OCI-LY1 (cell line): ENCODE data around the gene CYTH3.

ENCODE experiments used
- H2AFZ ChIP-seq: fragments of 200-600 bp; sonication (generic), shearing (Covaris generic); 2 replicates; pipeline ENCODE4 v1.6.0; 2014; ENCODE audit warnings: antibody characterized with exemption, mild to moderate bottlenecking, low read length
- H3F3A ChIP-seq: fragments of 200-600 bp; sonication (generic), shearing (Covaris generic); 2 replicates; pipeline ENCODE4 v1.6.0; 2014; ENCODE audit warnings: mild to moderate bottlenecking, antibody characterized with exemption, low read length, moderate library complexity; ENCODE audit not compliant: insufficient read depth
- H3K27ac ChIP-seq: fragments of 200-600 bp; sonication (generic); 2 replicates; pipeline ENCODE4 v1.5.1; 2014; ENCODE audit warnings: low read length, mixed run types, mild to moderate bottlenecking, low read depth; ENCODE audit not compliant: poor library complexity, severe bottlenecking
- H3K27me3 ChIP-seq: fragments of 200-600 bp; sonication (generic); 2 replicates; pipeline ENCODE4 v1.6.0; 2014; ENCODE audit warnings: antibody characterized with exemption, mild to moderate bottlenecking, low read length, moderate library complexity; ENCODE audit not compliant: insufficient read depth
- H3K36me3 ChIP-seq: fragments of 200-600 bp; sonication (generic); 2 replicates; pipeline ENCODE4 v1.6.1; 2014; ENCODE audit warnings: mild to moderate bottlenecking, antibody characterized with exemption, low read length, moderate library complexity, mixed read lengths; ENCODE audit not compliant: insufficient read depth
- H3K4me1 ChIP-seq: fragments of 200-600 bp; sonication (generic); 2 replicates; pipeline ENCODE4 v1.5.1; 2014; ENCODE audit warnings: mild to moderate bottlenecking, low read length, moderate library complexity; ENCODE audit not compliant: insufficient read depth, severe bottlenecking
- H3K4me2 ChIP-seq: fragments of 200-600 bp; sonication (generic), shearing (Covaris generic); 2 replicates; pipeline ENCODE4 v1.6.1; 2014; ENCODE audit warnings: low read length
- H3K4me3 ChIP-seq: fragments of 200-600 bp; sonication (generic); 2 replicates; pipeline ENCODE4 v1.5.1; 2014; ENCODE audit warnings: low read length, low read depth, mild to moderate bottlenecking, mixed read lengths; ENCODE audit not compliant: poor library complexity, severe bottlenecking
- H3K79me2 ChIP-seq: fragments of 200-600 bp; shearing (Covaris generic); 2 replicates; pipeline ENCODE4 v1.6.1; 2016; ENCODE audit warnings: mixed run types, low read length, mixed read lengths; ENCODE audit not compliant: insufficient read depth
- H3K9ac ChIP-seq: fragments of 200-600 bp; sonication (generic), shearing (Covaris generic); 2 replicates; pipeline ENCODE4 v1.6.1; 2014; ENCODE audit warnings: mild to moderate bottlenecking, low read length, mixed read lengths
- H3K9me2 ChIP-seq: fragments of 200-600 bp; sonication (generic), shearing (Covaris generic); 2 replicates; pipeline ENCODE4 v1.6.1; 2014; ENCODE audit warnings: low read depth, mild to moderate bottlenecking, low read length, mixed read lengths
- H3K9me3 ChIP-seq: fragments of 200-600 bp; shearing (Covaris generic); 2 replicates; pipeline ENCODE4 v1.6.1; 2014; ENCODE audit warnings: low read length, mixed read lengths
- H4K20me1 ChIP-seq: fragments of 200-600 bp; sonication (generic), shearing (Covaris generic); 2 replicates; pipeline ENCODE4 v1.6.0; 2016; ENCODE audit warnings: mild to moderate bottlenecking, low read length; ENCODE audit not compliant: insufficient read depth
- EZH2 ChIP-seq: fragments of 200-600 bp; sonication (generic), shearing (Covaris generic); IDR thresholded peaks from 2 replicates; pipeline ENCODE4 v1.8.0; 2017; ENCODE audit warnings: borderline replicate concordance, mixed run types, mild to moderate bottlenecking, antibody characterized with exemption, low read length, moderate library complexity, mixed read lengths
- TF ChIP-seq, protein P1 (sequence below): fragments of 200-600 bp; sonication (generic), shearing (Covaris generic); IDR thresholded peaks from 2 replicates; pipeline ENCODE4 v1.5.1; 2017; ENCODE audit warnings: mild to moderate bottlenecking, antibody characterized with exemption, low read length, moderate library complexity, mixed read lengths

The CYTH3 gene

DNA sequence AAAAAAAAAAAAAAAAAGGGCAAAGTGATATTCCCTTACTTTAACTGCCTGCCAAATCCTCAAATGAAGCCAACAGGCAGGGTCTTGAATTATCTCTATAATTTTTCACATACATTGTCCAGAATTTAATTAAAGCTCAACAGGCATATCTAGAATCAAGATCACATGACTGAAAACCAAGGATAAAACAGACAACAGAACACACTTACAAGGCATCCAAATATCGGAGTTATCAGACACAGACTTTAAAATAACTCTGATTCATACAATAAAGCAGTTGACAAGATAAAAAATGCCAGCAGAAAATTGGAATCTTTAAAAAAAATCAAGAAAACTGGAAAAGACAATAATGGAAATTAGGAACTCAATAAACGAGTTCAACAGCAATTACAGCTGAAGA, 10.7 kb downstream of the CYTH3 start:
- Histone ChIP-seq H3K4me3 (no peak overlapping the region), H3K4me1 (peaks cover 6% of the 10 kb centered on the region), H3K9me2 (no peaks in the 10 kb centered on the region), H3K4me2 (no peak overlapping the region), H3K27me3 (no peaks in the 10 kb centered on the region; the same call in 1 of the 2 replicates), H3K79me2 (no peaks in the 10 kb centered on the region), H4K20me1 (no peaks in the 10 kb centered on the region), H3K9me3 (no peaks in the 10 kb centered on the region), H3K9ac (no peak overlapping the region), H3K36me3 (no peaks in the 10 kb centered on the region), H3F3A (no peaks in the 10 kb centered on the region), H3K27ac (no peak overlapping the region), H2AFZ (no peak overlapping the region)
- TF ChIP-seq, protein P1, sequence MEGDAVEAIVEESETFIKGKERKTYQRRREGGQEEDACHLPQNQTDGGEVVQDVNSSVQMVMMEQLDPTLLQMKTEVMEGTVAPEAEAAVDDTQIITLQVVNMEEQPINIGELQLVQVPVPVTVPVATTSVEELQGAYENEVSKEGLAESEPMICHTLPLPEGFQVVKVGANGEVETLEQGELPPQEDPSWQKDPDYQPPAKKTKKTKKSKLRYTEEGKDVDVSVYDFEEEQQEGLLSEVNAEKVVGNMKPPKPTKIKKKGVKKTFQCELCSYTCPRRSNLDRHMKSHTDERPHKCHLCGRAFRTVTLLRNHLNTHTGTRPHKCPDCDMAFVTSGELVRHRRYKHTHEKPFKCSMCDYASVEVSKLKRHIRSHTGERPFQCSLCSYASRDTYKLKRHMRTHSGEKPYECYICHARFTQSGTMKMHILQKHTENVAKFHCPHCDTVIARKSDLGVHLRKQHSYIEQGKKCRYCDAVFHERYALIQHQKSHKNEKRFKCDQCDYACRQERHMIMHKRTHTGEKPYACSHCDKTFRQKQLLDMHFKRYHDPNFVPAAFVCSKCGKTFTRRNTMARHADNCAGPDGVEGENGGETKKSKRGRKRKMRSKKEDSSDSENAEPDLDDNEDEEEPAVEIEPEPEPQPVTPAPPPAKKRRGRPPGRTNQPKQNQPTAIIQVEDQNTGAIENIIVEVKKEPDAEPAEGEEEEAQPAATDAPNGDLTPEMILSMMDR = no peak
- no peak for TF ChIP-seq EZH2

DNA sequence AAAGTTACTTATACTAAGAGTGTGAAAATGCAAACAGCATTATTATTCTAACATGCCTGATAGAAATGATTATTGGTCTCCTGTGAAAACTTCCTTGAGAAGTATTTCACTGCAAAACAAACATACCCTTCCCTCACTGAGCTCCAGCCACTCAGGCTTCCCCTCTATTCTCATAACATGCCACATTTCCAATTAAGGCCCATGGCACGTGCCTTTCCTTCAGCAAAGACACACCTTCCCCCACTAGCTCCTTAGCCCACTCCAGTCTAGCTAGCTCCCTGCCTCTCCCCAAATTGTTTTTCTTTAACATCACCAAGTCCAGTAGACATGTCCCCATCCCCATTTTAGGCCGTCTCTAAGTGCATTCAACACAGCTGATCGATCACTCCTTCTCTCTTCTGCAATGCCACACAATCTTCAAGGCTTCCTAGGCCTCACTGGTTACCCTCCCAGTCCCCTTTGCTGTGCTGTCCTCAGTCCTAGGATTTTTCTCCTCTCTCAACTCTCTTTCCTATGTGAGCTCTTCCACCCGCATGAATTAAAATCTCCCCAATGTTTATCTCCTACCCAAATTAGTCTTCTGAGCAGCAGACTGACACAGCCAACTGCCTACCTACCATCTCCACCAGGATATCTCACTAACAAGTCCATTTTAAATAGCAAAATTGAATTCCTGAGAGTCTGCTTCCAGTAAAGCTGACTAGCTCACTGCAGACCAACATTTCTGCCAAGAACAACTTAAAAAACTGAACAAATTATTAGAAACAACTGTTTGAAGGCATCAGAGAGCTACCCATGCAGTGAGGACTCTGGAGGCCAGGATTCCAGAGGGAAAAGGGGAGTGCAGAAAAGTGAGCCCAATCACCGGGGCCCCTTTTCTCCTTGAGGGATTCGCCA, 11.9 kb downstream of the CYTH3 start:
- Histone ChIP-seq H3K4me3 (no peak overlapping the region), H3K27ac (no peak overlapping the region), H3K9me3 (no peaks in the 10 kb centered on the region), H3K36me3 (no peaks in the 10 kb centered on the region), H4K20me1 (no peaks in the 10 kb centered on the region), H3K4me1 (peaks cover 6% of the 10 kb centered on the region), H3K9ac (no peak overlapping the region), H3K4me2 (no peak overlapping the region), H3F3A (no peaks in the 10 kb centered on the region), H3K9me2 (no peaks in the 10 kb centered on the region), H3K79me2 (no peaks in the 10 kb centered on the region), H3K27me3 (no peaks in the 10 kb centered on the region; the same call in 1 of the 2 replicates), H2AFZ (no peak overlapping the region)
- TF ChIP-seq EZH2 = no peak
- TF ChIP-seq, protein P1 = no peak

DNA sequence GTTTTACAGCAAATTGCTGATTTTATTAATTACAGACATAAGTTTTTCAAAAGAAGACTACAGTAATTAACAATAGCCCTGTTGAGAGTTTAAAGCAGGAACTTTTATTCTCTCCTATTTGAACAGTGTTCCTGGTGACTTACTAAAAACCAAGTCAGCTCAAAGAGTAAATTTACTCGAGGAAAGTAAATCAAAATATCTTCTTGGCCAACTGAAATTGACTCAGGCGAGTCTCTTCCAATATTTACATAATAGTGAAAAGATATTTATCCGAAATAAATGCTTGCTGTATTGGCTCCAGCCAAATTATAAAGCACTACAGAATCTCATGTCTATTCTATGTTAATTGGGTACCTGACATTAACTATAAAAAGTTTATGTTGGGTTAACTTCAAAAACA, 13.2 kb downstream of the CYTH3 start:
- Histone ChIP-seq H3K9me3 (no peaks in the 10 kb centered on the region), H3K36me3 (no peaks in the 10 kb centered on the region), H3K27me3 (no peaks in the 10 kb centered on the region), H3K4me2 (no peak overlapping the region), H3K4me3 (no peak overlapping the region), H4K20me1 (no peaks in the 10 kb centered on the region), H3K4me1 (peaks cover 6% of the 10 kb centered on the region), H3K9me2 (no peaks in the 10 kb centered on the region), H3F3A (no peaks in the 10 kb centered on the region), H3K9ac (no peak overlapping the region), H3K27ac (no peak overlapping the region), H3K79me2 (no peaks in the 10 kb centered on the region), H2AFZ (no peak overlapping the region)
- TF ChIP-seq EZH2 = no peak
- TF ChIP-seq, protein P1 = no peak
